Neural cell (in vitro differentiated cells): ENCODE results near the gene TSTD1. TPM values are rescaled to one million over a fixed set of nuclear protein-coding genes. Genes with fewer than 3 reads are reported as not detected.
"Not testable (repeated sequence)": the region's sequence is repeated elsewhere in the genome, so short reads cannot be mapped to it uniquely, and the experiment has no call there.

ENCODE experiments used
- H2AFZ ChIP-seq: fragments of 200-600, 300-800 bp; sonication (generic), shearing (Covaris generic); 2 replicates; pipeline ENCODE4 v1.6.0; 2014; ENCODE audit warnings: low read depth, mild to moderate bottlenecking, antibody characterized with exemption, low read length, moderate library complexity
- H3F3A ChIP-seq: fragments of 200-600 bp; shearing (Covaris generic); 2 replicates; pipeline ENCODE4 v1.6.1; 2016; ENCODE audit warnings: mild to moderate bottlenecking, moderate library complexity, mixed read lengths, antibody characterized with exemption, low read length; ENCODE audit not compliant: insufficient read depth, poor library complexity, severe bottlenecking
- H3K27ac ChIP-seq: fragments of 200-600, 300-800 bp; sonication (generic), shearing (Covaris generic); 2 replicates; pipeline ENCODE4 v1.5.1; 2014; ENCODE audit warnings: mild to moderate bottlenecking, low read length, moderate library complexity
- H3K27me3 ChIP-seq: fragments of 300-800, 200-600 bp; sonication (generic), shearing (Covaris generic); 2 replicates; pipeline ENCODE4 v1.6.0; 2014; ENCODE audit warnings: mild to moderate bottlenecking, low read depth, low read length, moderate library complexity; ENCODE audit not compliant: insufficient read depth
- H3K36me3 ChIP-seq: fragments of 300-800, 200-600 bp; sonication (generic), shearing (Covaris generic); 2 replicates; pipeline ENCODE4 v1.5.1; 2014; ENCODE audit warnings: mild to moderate bottlenecking, antibody characterized with exemption, low read length, moderate library complexity; ENCODE audit not compliant: insufficient read depth
- H3K4me2 ChIP-seq: fragments of 300-800, 200-600 bp; sonication (generic), shearing (Covaris generic); 2 replicates; pipeline ENCODE4 v1.6.0; 2014; ENCODE audit warnings: mild to moderate bottlenecking, low read length
- H3K4me3 ChIP-seq: fragments of 300-800, 200-600 bp; sonication (generic), shearing (Covaris generic); 2 replicates; pipeline ENCODE4 v1.5.1; 2014; ENCODE audit warnings: mild to moderate bottlenecking, low read length, moderate library complexity
- H3K79me2 ChIP-seq: fragments of 200-600 bp; shearing (Covaris generic); replicated peaks from 2 replicates; pipeline ENCODE4 v1.6.0; 2014; ENCODE audit warnings: mild to moderate bottlenecking, low read length, moderate library complexity; ENCODE audit not compliant: insufficient read depth
- H3K9ac ChIP-seq: fragments of 300-800, 200-600 bp; sonication (generic), shearing (Covaris generic); 2 replicates; pipeline ENCODE4 v1.6.1; 2016; ENCODE audit warnings: mild to moderate bottlenecking, low read length, mixed read lengths
- H3K9me2 ChIP-seq: fragments of 200-600 bp; shearing (Covaris generic); 2 replicates; pipeline ENCODE4 v1.6.1; 2016; ENCODE audit warnings: mild to moderate bottlenecking, low read length, mixed read lengths; ENCODE audit not compliant: insufficient read depth
- H3K9me3 ChIP-seq: fragments of 200-600, 300-800 bp; sonication (generic), shearing (Covaris generic); 2 replicates; pipeline ENCODE4 v1.6.1; 2016; ENCODE audit warnings: mild to moderate bottlenecking, mixed run types, low read length, moderate library complexity, mixed read lengths
- H4K20me1 ChIP-seq: fragments of 200-600 bp; shearing (Covaris generic); 2 replicates; pipeline ENCODE4 v1.6.1; 2016; ENCODE audit warnings: mild to moderate bottlenecking, mixed run types; ENCODE audit not compliant: insufficient read depth
- EP300 ChIP-seq: fragments of 450-650 bp; conservative IDR thresholded peaks from 2 replicates; pipeline ENCODE4 v1.6.1; 2014; ENCODE audit warnings: antibody characterized with exemption, mild to moderate bottlenecking, moderate library complexity; ENCODE audit not compliant: poor library complexity, severe bottlenecking
- EZH2 ChIP-seq: fragments of 200-600, 300-800 bp; shearing (Covaris generic), sonication (generic); IDR thresholded peaks from 2 replicates; pipeline ENCODE4 v1.6.1; 2014; ENCODE audit warnings: antibody characterized with exemption, low read length, borderline replicate concordance, mild to moderate bottlenecking; ENCODE audit not compliant: insufficient read depth, poor library complexity, severe bottlenecking
- MXI1 ChIP-seq: fragments of 450-650 bp; conservative IDR thresholded peaks from 2 replicates; pipeline ENCODE4 v1.6.1; 2014; ENCODE audit warnings: antibody characterized with exemption, mild to moderate bottlenecking; ENCODE audit not compliant: poor library complexity, severe bottlenecking
- POLR2AphosphoS5 ChIP-seq: IDR thresholded peaks from 2 replicates; pipeline ENCODE4 v1.6.1; 2012
- RAD21 ChIP-seq: fragments of 450-650 bp; conservative IDR thresholded peaks from 2 replicates; pipeline ENCODE4 v1.6.1; 2014; ENCODE audit warnings: antibody characterized with exemption, mild to moderate bottlenecking, moderate library complexity
- SMC3 ChIP-seq: fragments of 450-650 bp; conservative IDR thresholded peaks from 2 replicates; pipeline ENCODE4 v1.6.1; 2014; ENCODE audit warnings: antibody characterized with exemption, mild to moderate bottlenecking, moderate library complexity; ENCODE audit not compliant: poor library complexity
- TAF1 ChIP-seq: IDR thresholded peaks from 2 replicates; pipeline ENCODE4 v1.6.1; 2012; ENCODE audit warnings: low read depth
- polyA plus RNA-seq: library from polyadenylated mRNA; depleted of rRNA; stranded (reverse); fragments of >200 nt; gene quantifications from 2 replicates; pipeline ENCODE4 v1.2.3, GENCODE V29; 2014
- TF ChIP-seq, protein P1 (sequence below): fragments of 450-650 bp; IDR thresholded peaks from 2 replicates; pipeline ENCODE4 v1.5.1; 2014; ENCODE audit warnings: antibody characterized with exemption, mild to moderate bottlenecking, moderate library complexity; ENCODE audit not compliant: poor library complexity, severe bottlenecking
- TF ChIP-seq, protein P2 (sequence below): IDR thresholded peaks from 2 replicates; pipeline ENCODE4 v1.6.1; 2012; ENCODE audit warnings: borderline replicate concordance

Gene TSTD1
- polyA plus RNA-seq, 1 donor from 2014 or later = 63.5 TPM

DNA sequence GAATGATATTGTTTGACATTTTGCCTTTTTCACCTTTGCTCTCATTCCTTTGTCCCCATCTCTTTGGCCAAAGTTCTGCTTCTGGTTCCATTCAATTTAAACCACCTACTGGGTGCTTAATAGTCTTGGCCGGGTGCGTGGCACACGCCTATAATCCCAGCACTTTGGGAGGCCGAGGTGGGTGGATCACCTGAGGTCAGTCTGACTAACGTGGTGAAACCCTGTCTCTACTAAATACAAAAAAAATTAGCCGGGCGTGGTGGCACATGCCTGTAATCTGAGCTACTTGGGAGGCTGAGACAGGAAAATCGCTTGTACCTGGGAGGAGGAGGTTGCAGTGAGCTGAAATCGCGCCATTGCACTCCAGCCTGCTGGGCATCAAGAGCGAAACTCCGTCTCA is 16.3 kb downstream of the TSTD1 start:
- not testable (repeated sequence) for H3K4me3 ChIP-seq, H2AFZ ChIP-seq, H3K4me2 ChIP-seq, H3K9me2 ChIP-seq, H3K27ac ChIP-seq, H3K79me2 ChIP-seq, H3K36me3 ChIP-seq, H3K9me3 ChIP-seq, H3F3A ChIP-seq, H4K20me1 ChIP-seq, H3K9ac ChIP-seq
- H3K27me3 ChIP-seq = peaks cover 28% of the 10 kb centered on the region

DNA sequence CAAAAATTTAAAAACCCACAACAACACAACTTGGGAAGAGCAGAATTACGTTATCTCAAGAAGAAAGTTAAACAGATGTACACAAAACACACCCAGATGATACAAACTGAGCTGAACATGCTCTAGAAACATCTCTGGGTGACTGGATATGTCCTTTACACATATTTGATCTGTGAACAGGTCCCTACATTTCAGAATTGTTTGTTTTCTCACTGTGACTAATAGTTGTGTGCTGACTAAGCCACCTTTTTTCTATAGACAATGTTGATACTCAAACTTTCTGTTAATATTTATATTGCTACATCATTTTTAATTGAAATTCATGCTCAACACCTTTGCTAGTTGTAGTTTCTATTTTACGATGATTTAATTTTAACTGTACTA is 16.8 kb downstream of the TSTD1 start:
- H3K27ac ChIP-seq = no peak overlapping the region
- no peaks in the 10 kb centered on the region for H3F3A ChIP-seq
- H3K4me3 ChIP-seq = no peak overlapping the region
- no peaks in the 10 kb centered on the region for H3K36me3 ChIP-seq
- no peak overlapping the region for H2AFZ ChIP-seq
- H3K9me3 ChIP-seq = no peaks in the 10 kb centered on the region
- H3K4me2 ChIP-seq = no peak overlapping the region
- no peaks in the 10 kb centered on the region for H3K9me2 ChIP-seq
- no peak for TF ChIP-seq RAD21
- TF ChIP-seq EP300 = no peak
- TF ChIP-seq, protein P1, sequence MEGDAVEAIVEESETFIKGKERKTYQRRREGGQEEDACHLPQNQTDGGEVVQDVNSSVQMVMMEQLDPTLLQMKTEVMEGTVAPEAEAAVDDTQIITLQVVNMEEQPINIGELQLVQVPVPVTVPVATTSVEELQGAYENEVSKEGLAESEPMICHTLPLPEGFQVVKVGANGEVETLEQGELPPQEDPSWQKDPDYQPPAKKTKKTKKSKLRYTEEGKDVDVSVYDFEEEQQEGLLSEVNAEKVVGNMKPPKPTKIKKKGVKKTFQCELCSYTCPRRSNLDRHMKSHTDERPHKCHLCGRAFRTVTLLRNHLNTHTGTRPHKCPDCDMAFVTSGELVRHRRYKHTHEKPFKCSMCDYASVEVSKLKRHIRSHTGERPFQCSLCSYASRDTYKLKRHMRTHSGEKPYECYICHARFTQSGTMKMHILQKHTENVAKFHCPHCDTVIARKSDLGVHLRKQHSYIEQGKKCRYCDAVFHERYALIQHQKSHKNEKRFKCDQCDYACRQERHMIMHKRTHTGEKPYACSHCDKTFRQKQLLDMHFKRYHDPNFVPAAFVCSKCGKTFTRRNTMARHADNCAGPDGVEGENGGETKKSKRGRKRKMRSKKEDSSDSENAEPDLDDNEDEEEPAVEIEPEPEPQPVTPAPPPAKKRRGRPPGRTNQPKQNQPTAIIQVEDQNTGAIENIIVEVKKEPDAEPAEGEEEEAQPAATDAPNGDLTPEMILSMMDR = no peak
- TF ChIP-seq EZH2 = no peak
- no peak for TF ChIP-seq POLR2AphosphoS5
- TF ChIP-seq, protein P2, sequence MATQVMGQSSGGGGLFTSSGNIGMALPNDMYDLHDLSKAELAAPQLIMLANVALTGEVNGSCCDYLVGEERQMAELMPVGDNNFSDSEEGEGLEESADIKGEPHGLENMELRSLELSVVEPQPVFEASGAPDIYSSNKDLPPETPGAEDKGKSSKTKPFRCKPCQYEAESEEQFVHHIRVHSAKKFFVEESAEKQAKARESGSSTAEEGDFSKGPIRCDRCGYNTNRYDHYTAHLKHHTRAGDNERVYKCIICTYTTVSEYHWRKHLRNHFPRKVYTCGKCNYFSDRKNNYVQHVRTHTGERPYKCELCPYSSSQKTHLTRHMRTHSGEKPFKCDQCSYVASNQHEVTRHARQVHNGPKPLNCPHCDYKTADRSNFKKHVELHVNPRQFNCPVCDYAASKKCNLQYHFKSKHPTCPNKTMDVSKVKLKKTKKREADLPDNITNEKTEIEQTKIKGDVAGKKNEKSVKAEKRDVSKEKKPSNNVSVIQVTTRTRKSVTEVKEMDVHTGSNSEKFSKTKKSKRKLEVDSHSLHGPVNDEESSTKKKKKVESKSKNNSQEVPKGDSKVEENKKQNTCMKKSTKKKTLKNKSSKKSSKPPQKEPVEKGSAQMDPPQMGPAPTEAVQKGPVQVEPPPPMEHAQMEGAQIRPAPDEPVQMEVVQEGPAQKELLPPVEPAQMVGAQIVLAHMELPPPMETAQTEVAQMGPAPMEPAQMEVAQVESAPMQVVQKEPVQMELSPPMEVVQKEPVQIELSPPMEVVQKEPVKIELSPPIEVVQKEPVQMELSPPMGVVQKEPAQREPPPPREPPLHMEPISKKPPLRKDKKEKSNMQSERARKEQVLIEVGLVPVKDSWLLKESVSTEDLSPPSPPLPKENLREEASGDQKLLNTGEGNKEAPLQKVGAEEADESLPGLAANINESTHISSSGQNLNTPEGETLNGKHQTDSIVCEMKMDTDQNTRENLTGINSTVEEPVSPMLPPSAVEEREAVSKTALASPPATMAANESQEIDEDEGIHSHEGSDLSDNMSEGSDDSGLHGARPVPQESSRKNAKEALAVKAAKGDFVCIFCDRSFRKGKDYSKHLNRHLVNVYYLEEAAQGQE = no peak
- no peak for TF ChIP-seq TAF1
- no peak for TF ChIP-seq SMC3
- no peak for TF ChIP-seq MXI1
- H3K79me2 ChIP-seq = no peaks in the 10 kb centered on the region
- no peaks in the 10 kb centered on the region for H4K20me1 ChIP-seq
- H3K27me3 ChIP-seq = peaks cover 28% of the 10 kb centered on the region
- H3K9ac ChIP-seq = no peak overlapping the region
